ENCODE data around the gene MS4A3.
"Not testable (repeated sequence)": the region's sequence is repeated elsewhere in the genome, so short reads cannot be mapped to it uniquely, and the experiment has no call there.

GRCh38 chr11:60071644-60072043 is 15.2 kb downstream of the MS4A3 start:
- TF ChIP-seq EZH2 (IDR thresholded peaks at IDR 0.05; ENCODE audit: insufficient read depth, poor library complexity, severe bottlenecking); EZH2phosphoT487 (IDR thresholded peaks at IDR 0.05; ENCODE audit: insufficient read depth, low read depth): not testable (repeated sequence)

Measured in GM23248 (cell line).